Stimulated activated CD8-positive, alpha-beta memory T cell treated with anti-CD3 and anti-CD28 coated beads, Interleukin-15, amount 100 ng/mL, for 48 hours (primary cell): ENCODE measurements around the gene KPTN.
A peak's percentile ranks its signal among the peaks of the same experiment; 100 is the strongest.

Source experiments
- DNase-seq, 2 donors: peaks; one replicate each; pipeline ENCODE4 v3.0.0-alpha.2; 2020; ENCODE audit warnings: low read depth in 2 of 2

Gene KPTN

DNA sequence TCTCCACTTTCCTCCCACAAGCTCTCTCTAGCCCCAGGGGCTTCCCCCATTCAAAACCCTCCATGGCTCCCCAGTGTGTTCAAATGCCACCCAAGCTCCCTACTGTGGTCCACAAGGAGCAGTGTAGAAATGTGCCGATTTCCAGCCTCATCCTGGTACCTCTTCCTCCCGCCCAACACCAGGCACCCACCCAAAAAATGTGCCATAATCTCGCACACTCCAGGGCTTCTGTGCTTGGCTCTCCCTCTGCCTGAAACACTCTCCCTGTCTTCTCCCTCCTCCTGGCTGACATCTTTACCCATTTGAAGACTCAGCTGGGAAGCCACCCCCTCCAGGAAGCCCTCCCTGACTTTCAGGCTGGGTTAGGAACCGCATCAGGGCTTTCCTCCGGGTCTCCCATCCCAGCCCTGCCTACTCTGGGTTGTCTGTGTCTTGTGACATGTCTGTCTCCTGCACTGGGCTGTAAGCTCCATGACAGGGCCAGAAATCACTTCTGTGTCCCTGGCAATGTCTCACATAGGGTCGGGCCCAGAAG lies 48.1 kb downstream of the KPTN start:
- DNase-seq = no peak

DNA sequence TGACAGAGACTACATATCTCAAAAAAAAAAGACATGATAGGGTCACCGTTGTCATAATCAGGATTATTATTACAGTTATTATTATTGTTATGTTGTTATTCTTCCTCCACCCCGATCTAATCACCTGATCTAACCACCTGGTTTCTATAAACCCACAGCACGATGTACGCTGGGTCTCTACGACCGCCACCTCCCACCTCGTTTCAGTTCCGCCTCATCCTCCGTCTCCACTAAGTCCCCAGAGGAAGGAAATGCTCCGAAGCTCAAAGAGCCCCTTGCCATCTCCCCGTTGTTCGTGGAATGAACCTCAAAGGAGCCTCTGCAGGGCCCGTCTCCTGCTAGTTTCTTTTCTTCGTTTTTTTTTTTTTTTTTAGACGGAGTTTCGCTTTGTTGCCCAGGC lies 48.8 kb downstream of the KPTN start:
- no peak for DNase-seq

DNA sequence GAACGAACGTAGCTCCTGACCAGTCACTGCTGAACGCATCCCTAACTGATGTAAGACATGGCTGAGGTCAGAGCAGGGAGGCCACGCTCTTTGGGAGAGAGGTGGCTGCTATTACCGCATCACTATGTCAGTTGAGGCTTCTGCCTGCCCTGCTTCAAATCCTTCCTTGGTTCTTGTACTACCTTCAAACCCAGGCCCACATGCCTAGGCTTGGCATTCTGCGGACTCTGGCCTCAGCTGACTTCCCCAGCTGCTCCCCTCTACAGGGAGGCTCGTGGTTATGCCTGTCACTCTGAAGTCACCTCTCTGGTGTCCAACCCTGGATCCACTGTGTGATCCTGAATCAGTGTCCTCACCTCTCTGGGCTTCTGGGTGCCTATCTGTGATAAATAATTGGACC lies 49.9 kb downstream of the KPTN start:
- no peak for DNase-seq

DNA sequence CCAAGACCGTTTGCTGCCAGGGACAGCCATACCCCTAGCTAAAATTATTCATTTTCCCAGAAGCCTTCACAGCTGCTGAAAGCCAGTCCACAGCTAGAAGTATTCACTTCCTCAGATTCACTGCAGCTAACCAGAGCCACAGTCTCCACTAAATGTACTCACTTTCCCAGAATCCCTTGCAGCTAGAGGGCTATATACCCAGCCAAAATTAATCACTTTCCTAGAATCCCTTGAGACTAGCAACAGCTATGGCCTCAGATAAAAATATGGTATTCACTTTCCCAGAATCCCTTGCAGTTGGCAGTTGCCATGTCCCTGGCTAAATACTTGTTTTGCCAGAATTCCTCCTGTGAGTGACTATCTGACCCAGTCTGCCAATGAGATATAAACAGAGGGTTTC lies 50.9 kb downstream of the KPTN start:
- no peak for DNase-seq

DNA sequence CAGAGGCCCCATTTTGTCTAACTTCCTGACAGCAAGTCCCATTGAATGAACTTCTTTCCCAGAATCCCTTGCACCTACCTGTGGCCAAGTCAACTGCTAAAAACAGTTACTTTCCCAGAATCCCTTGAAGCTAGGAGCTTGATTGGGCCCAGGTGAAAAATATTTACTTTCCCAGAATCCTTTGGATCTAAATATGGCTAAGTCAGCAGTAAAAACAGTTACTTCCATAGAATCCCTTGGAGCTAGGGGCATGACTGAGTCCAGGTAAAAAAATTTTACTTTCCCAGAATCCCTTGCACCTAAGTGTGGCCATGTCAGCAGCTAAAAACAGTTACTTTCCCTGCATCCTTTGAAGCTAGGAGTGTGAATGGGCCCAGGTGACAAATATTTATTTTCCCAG lies 51.5 kb downstream of the KPTN start:
- no peak for DNase-seq

DNA sequence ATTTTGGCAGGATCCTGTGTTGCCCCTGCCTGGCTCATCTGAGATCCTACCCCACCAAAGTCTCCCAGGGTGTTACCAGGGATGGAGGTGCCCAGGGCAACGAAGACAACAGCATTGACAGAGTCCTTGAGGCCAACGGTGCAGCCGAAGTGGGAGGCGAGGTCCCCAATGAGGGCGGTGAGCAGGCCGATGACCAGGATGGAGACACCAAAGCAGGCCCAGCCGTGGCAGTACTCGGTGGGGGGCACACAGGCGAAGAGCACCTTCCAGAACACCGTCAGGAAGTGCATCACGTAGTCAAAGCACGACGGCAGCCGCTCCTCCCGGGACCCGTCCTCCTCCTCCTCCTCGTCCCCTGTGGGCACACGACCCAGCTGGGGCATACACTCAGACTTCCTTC lies 51.9 kb downstream of the KPTN start:
- DNase-seq = no peak

DNA sequence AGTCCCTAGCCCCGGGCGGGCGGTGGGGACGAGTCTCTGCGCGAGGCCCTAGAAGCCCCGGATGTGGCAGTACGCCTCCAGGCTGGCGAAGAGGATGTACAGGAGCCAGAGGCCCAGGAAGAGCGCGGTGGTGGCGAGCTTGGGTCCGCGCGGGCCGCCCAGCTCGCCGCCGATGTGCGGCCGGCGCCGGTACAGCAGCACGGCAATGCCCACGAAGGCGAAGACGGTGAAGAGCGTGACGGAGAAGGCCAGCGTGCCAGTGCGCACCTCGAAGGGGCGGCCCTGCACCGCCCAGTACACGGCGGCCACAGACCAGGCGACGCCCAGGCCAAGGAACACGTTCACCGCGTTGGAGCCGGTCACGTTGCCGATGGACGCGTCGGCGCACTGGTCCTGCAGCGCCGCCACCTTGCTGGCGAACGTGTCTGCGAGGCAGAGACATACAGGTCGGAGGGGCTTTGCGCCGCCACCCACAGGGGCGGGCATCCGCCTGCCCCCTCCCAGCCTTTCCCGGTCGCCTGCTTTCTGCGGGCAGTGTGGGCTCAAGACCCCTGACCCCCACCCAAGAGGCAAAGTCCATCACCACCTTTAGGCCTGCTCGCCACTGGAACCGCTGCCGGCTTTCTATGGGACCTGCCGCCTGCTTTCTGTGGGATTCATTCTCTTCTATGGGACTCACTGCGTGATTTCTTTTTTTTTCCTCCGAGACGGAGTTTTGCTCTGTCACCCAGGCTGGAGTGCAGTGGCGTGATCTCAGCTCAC lies 53.8 kb downstream of the KPTN start:
- no peak for DNase-seq

DNA sequence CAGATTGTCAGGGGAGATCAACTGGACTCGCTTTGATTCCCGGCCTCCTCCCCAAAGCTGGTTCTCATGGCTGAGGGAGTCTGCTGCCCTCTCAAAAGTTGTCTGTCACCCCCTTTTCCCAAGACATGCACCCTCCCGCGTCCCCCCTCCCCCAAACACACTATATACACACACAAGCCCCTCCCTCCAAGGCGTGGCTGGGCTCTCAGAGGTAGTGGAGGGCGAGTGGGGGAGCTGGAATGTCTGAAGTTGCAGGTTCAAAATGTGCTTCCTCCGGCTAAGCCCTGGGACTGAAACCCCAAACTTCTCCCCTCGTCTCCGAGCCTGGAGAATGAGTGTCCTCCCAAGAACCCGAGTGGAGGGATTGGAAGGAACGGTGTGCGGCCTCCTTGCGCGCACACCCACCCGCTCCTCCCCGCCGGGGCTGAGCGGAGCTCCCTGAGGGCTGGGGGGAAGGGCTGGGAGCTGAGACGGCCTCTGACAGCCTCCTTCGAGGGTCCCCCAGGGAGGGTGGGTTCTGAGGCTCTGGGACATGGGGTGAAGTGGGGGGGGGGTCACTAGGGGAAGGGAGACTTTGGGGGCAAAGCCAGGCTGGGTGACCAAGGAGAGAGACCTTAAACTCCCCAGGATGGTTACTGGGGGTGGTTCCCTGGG lies 54.8 kb downstream of the KPTN start:
- DNase-seq = no peak

DNA sequence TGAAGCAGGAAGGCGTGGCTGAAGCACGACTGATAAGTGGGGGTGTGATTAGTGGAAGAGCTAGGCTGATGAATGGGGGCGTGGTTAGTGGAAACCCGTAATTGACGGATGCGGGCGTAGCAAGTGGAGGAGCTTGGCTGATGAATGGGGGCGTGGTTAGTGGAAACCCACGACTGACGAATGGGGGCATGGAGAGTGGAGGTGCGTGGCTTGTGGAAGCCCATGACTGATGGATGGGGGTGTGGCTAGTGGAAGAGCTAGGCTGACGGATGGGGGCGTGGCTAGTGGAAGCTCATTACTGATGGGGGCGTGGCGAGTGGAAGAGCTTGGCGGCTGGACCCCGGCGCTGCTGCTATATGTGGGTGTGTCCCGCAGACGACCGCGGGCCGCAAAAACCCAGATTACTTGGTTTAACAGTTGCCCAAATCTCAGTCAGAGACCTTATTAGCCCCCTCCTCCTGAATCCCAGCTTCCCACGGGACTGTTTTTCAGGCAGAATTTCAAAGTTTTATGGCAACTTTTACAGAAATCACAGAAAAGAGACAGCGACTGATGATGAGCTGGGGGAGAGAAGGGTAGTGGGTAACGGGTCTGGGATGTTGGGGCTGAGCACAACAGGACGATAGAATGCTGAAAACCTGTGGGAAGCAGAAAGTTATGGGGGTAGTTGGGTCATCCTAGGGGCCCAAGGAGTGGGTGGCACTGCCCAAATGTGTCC lies 55.7 kb downstream of the KPTN start:
- DNase-seq = peak; percentile 77 to 88

DNA sequence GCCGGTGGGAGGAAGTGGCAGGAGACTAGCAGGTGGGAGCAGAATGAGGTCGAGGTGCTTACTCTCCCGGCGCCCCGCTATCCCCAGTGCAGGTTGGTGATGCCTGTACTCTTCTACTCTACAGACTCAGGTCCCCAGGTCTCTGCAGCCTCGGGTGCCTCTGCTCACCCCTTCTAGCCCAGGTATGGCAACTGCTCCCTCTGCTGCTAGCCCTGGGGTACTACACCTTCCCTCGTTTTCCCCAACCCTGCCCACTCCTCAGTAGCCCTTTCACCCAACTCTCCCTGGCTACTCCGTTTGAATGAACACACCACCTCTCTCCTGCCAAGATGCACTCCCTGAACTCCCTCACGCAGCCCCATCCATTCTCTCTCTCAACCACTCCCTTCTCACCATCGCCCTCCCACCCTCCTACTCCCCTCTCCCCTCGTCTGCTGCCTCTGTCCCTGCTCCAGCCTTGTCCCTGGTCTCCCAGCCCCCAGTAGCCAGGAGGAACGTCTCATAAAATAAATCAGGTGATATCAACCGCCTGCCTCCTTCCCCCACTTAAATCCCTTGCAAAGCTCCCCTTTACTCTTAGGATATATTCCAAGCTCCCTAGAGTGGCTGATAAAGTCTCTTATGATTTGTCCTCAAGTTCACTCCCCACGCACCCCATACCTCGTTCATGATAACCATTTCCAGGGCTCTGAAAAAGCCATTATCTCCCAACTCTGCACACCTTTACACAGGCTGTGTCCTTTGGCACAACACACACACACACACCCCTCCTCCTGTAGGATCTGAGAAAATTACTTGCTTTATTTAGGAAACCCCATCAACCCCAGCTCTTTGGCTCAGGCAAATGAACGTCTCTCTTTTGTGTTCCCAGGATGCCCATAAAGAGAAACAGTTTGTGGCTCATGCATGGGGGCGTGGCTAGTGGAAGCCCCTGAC lies 56.5 kb downstream of the KPTN start:
- DNase-seq = peak; percentile 36 to 53
